Measurements from ENCODE around the gene TLDC2.
"Not testable (repeated sequence)": the region's sequence is repeated elsewhere in the genome, so short reads cannot be mapped to it uniquely, and the experiment has no call there.

Gene TLDC2

GRCh38 chr20:36838376-36838775 lies 37.6 kb upstream of the TLDC2 start:
- H3K4me2 ChIP-seq (ENCODE audit: low read length); H3K4me3 ChIP-seq (ENCODE audit: low read length); H3K9ac ChIP-seq (ENCODE audit: low read depth, low read length); H3K9me3 ChIP-seq (replicated peaks; ENCODE audit: low read length); H3K27me3 ChIP-seq (ENCODE audit: control insufficient read depth, insufficient read depth, low read length): not testable (repeated sequence)
- H3K4me1 ChIP-seq (ENCODE audit: control insufficient read depth, insufficient read depth, low read length), result peaks cover 24% of the 10 kb centered on the region
- H3K36me3 ChIP-seq (ENCODE audit: insufficient read depth, low read length), result peaks cover 28% of the 10 kb centered on the region

GRCh38 chr20:36839150-36839549 lies 36.8 kb upstream of the TLDC2 start:
- H3K9ac ChIP-seq (ENCODE audit: low read depth, low read length), result no peak overlapping the region
- H3K4me3 ChIP-seq (ENCODE audit: low read length), result no peak overlapping the region
- H3K36me3 ChIP-seq (ENCODE audit: insufficient read depth, low read length), result peaks cover 26% of the 10 kb centered on the region
- no peaks in the 10 kb centered on the region for H3K27me3 ChIP-seq (ENCODE audit: control insufficient read depth, insufficient read depth, low read length)
- H3K4me2 ChIP-seq (ENCODE audit: low read length), result no peak overlapping the region
- no peaks in the 10 kb centered on the region for H3K9me3 ChIP-seq (replicated peaks; ENCODE audit: low read length)
- peaks cover 23% of the 10 kb centered on the region for H3K4me1 ChIP-seq (ENCODE audit: control insufficient read depth, insufficient read depth, low read length)

DNA sequence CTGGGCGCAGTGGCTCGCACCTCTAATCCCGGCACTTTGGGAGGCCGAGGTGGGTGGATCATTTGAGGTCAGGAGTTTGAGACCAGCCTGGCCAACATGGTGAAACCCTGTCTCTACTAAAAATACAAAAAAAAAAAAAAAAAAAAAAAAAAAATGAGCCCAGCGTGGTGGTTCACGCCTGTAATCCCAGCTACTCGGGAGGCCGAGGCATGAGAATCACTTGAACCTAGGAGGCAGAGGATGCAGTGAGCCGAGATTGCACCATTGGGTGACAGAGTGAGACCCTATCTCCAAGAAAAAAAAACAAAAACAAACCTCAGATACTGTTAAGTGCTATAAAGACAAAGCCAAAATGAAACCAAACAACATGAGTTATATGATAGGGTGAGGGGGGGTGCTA lies 34.9 kb upstream of the TLDC2 start:
- not testable (repeated sequence) for H3K9ac ChIP-seq (ENCODE audit: low read depth, low read length); H3K4me3 ChIP-seq (ENCODE audit: low read length)

DNA sequence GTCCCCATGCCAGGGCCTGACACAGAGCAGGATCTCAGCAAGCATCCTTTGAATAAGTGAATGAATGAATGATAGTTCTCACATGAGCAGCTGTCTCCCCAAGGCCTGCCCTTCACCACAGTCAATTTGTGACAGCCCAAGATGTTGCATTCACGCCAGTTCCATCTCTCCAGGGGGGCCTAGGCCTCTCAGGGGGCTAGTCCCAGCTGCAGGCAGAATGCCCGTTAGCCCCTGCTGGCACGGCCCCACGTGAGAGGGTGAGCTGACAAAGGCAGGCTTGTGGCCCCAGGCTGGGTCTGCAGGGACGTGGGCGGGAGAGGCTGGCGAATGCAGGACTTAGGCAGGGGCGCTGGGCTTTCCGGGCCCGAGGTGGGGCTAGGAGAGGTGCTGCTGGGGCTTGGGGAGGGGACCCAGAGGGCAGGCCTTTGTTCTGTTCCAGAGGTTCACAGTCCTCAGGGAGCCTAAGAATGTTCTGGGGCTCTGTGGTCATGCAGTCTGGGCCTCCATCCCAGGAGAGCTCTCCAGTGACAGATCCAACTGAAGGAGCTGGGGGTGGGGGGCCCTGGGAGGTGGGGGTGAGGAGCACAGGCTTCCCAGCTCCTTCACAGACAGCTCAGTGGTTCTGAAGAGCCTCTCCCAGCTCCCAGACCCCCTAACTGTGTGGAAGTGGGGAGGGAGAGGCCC lies 30.5 kb upstream of the TLDC2 start:
- no peak overlapping the region for H3K4me2 ChIP-seq (ENCODE audit: low read length)
- H3K4me3 ChIP-seq (ENCODE audit: low read length), result no peak overlapping the region
- H3K9ac ChIP-seq (ENCODE audit: low read depth, low read length), result peak overlapping the region; percentile 27
- peaks cover 60% of the 10 kb centered on the region for H3K4me1 ChIP-seq (ENCODE audit: control insufficient read depth, insufficient read depth, low read length)
- H3K9me3 ChIP-seq (replicated peaks; ENCODE audit: low read length), result no peaks in the 10 kb centered on the region
- H3K36me3 ChIP-seq (ENCODE audit: insufficient read depth, low read length), result no peaks in the 10 kb centered on the region
- no peaks in the 10 kb centered on the region for H3K27me3 ChIP-seq (ENCODE audit: control insufficient read depth, insufficient read depth, low read length)

More for the DNA sequence above, 34.9 kb upstream of the TLDC2 start:
- H3K4me2 ChIP-seq (ENCODE audit: low read length); H3K27me3 ChIP-seq (ENCODE audit: control insufficient read depth, insufficient read depth, low read length); H3K9me3 ChIP-seq (replicated peaks; ENCODE audit: low read length): not testable (repeated sequence)
- H3K36me3 ChIP-seq (ENCODE audit: insufficient read depth, low read length), result peaks cover 22% of the 10 kb centered on the region
- peaks cover 25% of the 10 kb centered on the region for H3K4me1 ChIP-seq (ENCODE audit: control insufficient read depth, insufficient read depth, low read length)

GRCh38 chr20:36847009-36847709 lies 28.8 kb upstream of the TLDC2 start:
- no peaks in the 10 kb centered on the region for H3K9me3 ChIP-seq (replicated peaks; ENCODE audit: low read length)
- peak overlapping the region; percentile 46 for H3K4me2 ChIP-seq (ENCODE audit: low read length)
- no peaks in the 10 kb centered on the region for H3K27me3 ChIP-seq (ENCODE audit: control insufficient read depth, insufficient read depth, low read length)
- H3K4me3 ChIP-seq (ENCODE audit: low read length), result peak overlapping the region; percentile 36
- peaks cover 59% of the 10 kb centered on the region for H3K4me1 ChIP-seq (ENCODE audit: control insufficient read depth, insufficient read depth, low read length)
- no peaks in the 10 kb centered on the region for H3K36me3 ChIP-seq (ENCODE audit: insufficient read depth, low read length)
- H3K9ac ChIP-seq (ENCODE audit: low read depth, low read length), result peak overlapping the region; percentile 59

DNA sequence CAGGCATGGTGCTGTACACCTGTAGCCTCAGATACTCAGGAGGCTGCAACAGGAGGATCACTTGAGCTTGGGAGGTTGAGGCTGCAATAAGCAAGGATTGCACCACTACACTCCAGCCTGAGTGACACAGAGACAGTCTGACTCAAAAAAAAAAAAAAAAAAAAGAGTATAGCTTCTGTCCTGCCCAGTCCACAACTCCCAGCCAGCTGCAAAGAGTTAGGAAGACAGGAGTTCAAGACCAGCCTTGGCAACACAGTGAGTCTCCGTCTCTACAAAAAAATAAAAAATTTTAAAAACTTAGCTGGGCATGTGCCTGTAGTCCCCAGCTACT lies 28.3 kb upstream of the TLDC2 start:
- Histone ChIP-seq H3K36me3 (ENCODE audit: insufficient read depth, low read length) (no peaks in the 10 kb centered on the region), H3K27me3 (ENCODE audit: control insufficient read depth, insufficient read depth, low read length) (no peaks in the 10 kb centered on the region), H3K4me3 (ENCODE audit: low read length) (no peak overlapping the region), H3K9me3 (replicated peaks; ENCODE audit: low read length) (no peaks in the 10 kb centered on the region), H3K4me1 (ENCODE audit: control insufficient read depth, insufficient read depth, low read length) (peaks cover 61% of the 10 kb centered on the region), H3K9ac (ENCODE audit: low read depth, low read length) (peak overlapping the region; percentile 59), H3K4me2 (ENCODE audit: low read length) (peak overlapping the region; percentile 63)

- Histone ChIP-seq H3K4me1 (ENCODE audit: control insufficient read depth, insufficient read depth, low read length) (peaks cover 61% of the 10 kb centered on the region), H3K4me3 (ENCODE audit: low read length) (peak overlapping the region; percentile 25), H3K27me3 (ENCODE audit: control insufficient read depth, insufficient read depth, low read length) (no peaks in the 10 kb centered on the region), H3K36me3 (ENCODE audit: insufficient read depth, low read length) (peaks cover 1% of the 10 kb centered on the region), H3K4me2 (ENCODE audit: low read length) (peak overlapping the region; percentile 63), H3K9ac (ENCODE audit: low read depth, low read length) (peak overlapping the region; percentile 68), H3K9me3 (replicated peaks; ENCODE audit: low read length) (no peaks in the 10 kb centered on the region)
These were observed 27.8 kb upstream of the TLDC2 start for GRCh38 chr20:36848078-36848660.

DNA sequence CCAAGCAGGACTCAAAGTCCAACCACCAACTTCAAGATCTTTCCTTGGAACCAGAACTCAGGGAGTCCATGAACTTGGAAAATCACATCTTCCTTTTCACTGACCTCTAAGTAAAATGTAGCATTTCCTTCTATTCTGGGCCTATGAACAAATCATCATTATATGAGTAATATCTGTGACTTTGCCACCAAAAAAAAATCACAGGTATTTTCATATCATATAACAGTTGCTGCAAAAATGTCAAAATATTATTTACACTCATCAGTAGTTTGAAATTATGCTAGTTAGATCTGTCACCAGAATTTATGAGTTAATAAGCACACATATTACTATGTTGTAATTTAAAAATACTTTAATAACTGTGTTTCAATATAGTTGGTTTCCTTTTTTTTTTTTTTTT lies 27.3 kb upstream of the TLDC2 start:
- H3K9me3 ChIP-seq (replicated peaks; ENCODE audit: low read length), result no peaks in the 10 kb centered on the region

DNA sequence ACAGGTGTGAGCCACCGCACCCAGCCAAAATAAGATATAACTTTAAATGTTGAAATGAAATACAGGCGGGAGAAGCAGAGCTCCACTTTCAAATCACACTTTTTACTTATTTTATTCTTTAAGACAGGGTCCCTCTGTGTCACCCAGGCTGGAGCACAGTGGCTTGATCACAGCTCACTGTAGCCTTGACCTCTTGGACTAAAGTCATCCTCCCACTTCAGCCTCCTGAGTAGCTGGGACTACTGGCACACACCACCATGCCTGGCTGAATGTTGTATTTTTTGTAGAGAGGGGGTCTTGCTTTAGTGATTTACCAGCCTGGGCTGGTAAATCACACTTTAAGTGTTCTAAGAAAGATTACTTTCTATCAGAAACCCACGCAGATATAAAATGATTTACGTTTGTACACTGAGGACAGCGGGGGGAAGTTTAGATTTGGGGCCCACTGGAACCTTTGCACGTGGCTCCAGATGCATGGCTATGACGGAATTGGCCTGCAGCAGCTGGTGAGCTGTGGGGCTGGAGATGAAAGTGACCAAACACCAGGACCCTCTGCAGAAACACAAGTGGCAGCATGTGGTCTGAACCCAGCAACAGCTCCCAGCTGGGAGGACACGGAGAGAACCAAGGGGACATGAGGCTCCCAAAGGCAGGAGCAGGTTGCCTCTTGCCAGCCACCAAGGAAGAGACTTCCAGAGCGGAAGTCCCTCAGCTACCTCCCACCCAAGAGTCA lies 26.4 kb upstream of the TLDC2 start:
- no peaks in the 10 kb centered on the region for H3K27me3 ChIP-seq (ENCODE audit: control insufficient read depth, insufficient read depth, low read length)
- no peaks in the 10 kb centered on the region for H3K9me3 ChIP-seq (replicated peaks; ENCODE audit: low read length)
- H3K4me2 ChIP-seq (ENCODE audit: low read length), result no peak overlapping the region
- H3K9ac ChIP-seq (ENCODE audit: low read depth, low read length), result no peak overlapping the region
- H3K4me1 ChIP-seq (ENCODE audit: control insufficient read depth, insufficient read depth, low read length), result peaks cover 63% of the 10 kb centered on the region
- no peak overlapping the region for H3K4me3 ChIP-seq (ENCODE audit: low read length)
- H3K36me3 ChIP-seq (ENCODE audit: insufficient read depth, low read length), result peaks cover 6% of the 10 kb centered on the region

More for the DNA sequence above, 27.3 kb upstream of the TLDC2 start:
- Histone ChIP-seq H3K4me1 (ENCODE audit: control insufficient read depth, insufficient read depth, low read length) (peaks cover 57% of the 10 kb centered on the region), H3K4me2 (ENCODE audit: low read length) (peak overlapping the region; percentile 63), H3K36me3 (ENCODE audit: insufficient read depth, low read length) (peaks cover 6% of the 10 kb centered on the region), H3K4me3 (ENCODE audit: low read length) (peak overlapping the region; percentile 25), H3K9ac (ENCODE audit: low read depth, low read length) (peak overlapping the region; percentile 68), H3K27me3 (ENCODE audit: control insufficient read depth, insufficient read depth, low read length) (no peaks in the 10 kb centered on the region)

DNA sequence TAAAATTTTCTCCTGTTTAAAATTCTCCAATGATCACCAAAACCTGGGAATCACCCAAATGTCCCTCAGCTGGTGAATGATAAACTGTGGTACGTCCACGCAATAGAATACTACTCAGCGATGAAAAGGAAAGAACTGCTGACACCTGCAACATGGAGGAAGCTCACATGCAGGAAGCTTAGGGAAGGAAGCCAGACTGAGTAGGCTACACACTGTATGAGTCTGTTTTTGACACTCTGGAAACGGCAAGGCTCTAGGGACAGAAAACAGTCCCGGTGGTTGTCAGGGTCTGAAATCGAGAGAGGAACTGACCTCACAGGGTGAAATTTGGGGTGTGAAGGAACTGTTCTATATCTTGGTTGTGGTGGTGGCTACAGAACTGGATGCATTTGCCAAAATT lies 25.2 kb upstream of the TLDC2 start:
- Histone ChIP-seq H3K9ac (ENCODE audit: low read depth, low read length) (no peak overlapping the region), H3K27me3 (ENCODE audit: control insufficient read depth, insufficient read depth, low read length) (no peaks in the 10 kb centered on the region), H3K4me2 (ENCODE audit: low read length) (no peak overlapping the region), H3K4me1 (ENCODE audit: control insufficient read depth, insufficient read depth, low read length) (peaks cover 67% of the 10 kb centered on the region), H3K36me3 (ENCODE audit: insufficient read depth, low read length) (peaks cover 6% of the 10 kb centered on the region), H3K9me3 (replicated peaks; ENCODE audit: low read length) (no peaks in the 10 kb centered on the region), H3K4me3 (ENCODE audit: low read length) (no peak overlapping the region)

DNA sequence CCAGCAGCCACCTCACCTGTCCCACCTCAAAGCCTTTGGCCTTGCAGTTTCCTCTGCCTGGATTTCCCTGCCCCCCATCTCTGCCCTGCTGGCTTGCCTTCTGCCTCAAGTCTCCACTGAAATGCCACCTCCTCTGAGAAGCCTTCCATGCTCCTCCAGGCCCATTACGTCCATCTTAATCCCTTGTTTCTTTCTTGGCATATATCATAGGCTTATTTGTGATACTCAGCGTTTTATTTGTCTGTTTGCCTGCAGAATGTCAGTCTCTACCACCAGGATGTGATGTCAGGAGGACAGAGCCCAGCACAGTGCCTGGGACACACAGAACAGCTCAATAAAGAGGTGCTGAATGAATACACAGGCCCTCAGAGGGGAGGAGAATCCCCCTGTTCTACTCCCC lies 24.4 kb upstream of the TLDC2 start:
- Histone ChIP-seq H3K4me3 (ENCODE audit: low read length) (no peak overlapping the region), H3K9ac (ENCODE audit: low read depth, low read length) (peak overlapping the region; percentile 69), H3K4me1 (ENCODE audit: control insufficient read depth, insufficient read depth, low read length) (peaks cover 69% of the 10 kb centered on the region), H3K9me3 (replicated peaks; ENCODE audit: low read length) (no peaks in the 10 kb centered on the region), H3K27me3 (ENCODE audit: control insufficient read depth, insufficient read depth, low read length) (no peaks in the 10 kb centered on the region), H3K4me2 (ENCODE audit: low read length) (no peak overlapping the region), H3K36me3 (ENCODE audit: insufficient read depth, low read length) (peaks cover 6% of the 10 kb centered on the region)

Data from skeletal muscle satellite cell (primary cell).